H9 (cell line): ENCODE measurements around the gene HES1. TPM values are rescaled to one million over a fixed set of nuclear protein-coding genes. Genes with fewer than 3 reads are reported as not detected.

Source experiments
- DNase-seq: peaks from one replicate; pipeline ENCODE4 v3.0.0-alpha.2; 2017
- H2AFZ ChIP-seq: one replicate; pipeline ENCODE4 v1.6.1; 2013; ENCODE audit warnings: mild to moderate bottlenecking, low read length, control low read depth, moderate library complexity
- H2AK5ac ChIP-seq: 2 replicates; pipeline ENCODE4 v1.6.1; 2013; ENCODE audit warnings: low read length, control low read depth, mixed read lengths; ENCODE audit not compliant: insufficient read length
- H2BK120ac ChIP-seq: one replicate; pipeline ENCODE4 v1.6.1; 2013; ENCODE audit warnings: low read depth, mild to moderate bottlenecking, low read length, control low read depth, inconsistent platforms; ENCODE audit not compliant: poor library complexity, severe bottlenecking
- H2BK12ac ChIP-seq: 2 replicates; pipeline ENCODE4 v1.6.1; 2013; ENCODE audit warnings: low read length, control low read depth, mixed read lengths, low read depth; ENCODE audit not compliant: insufficient read length
- H2BK15ac ChIP-seq: 2 replicates; pipeline ENCODE4 v1.6.1; 2013; ENCODE audit warnings: low read depth, low read length, control low read depth
- H2BK20ac ChIP-seq: one replicate; pipeline ENCODE4 v1.6.1; 2013; ENCODE audit warnings: low read depth, mild to moderate bottlenecking, low read length, control low read depth, inconsistent platforms; ENCODE audit not compliant: poor library complexity, severe bottlenecking
- H2BK5ac ChIP-seq: 2 replicates; pipeline ENCODE4 v1.6.1; 2013; ENCODE audit warnings: low read length, control low read depth, mixed read lengths; ENCODE audit not compliant: insufficient read length
- H3K14ac ChIP-seq: 2 replicates; pipeline ENCODE4 v1.6.1; 2013; ENCODE audit warnings: low read length, control low read depth; ENCODE audit not compliant: insufficient read depth
- H3K18ac ChIP-seq: 2 replicates; pipeline ENCODE4 v1.6.1; 2013; ENCODE audit warnings: low read depth, mild to moderate bottlenecking, mixed read lengths, low read length, control low read depth; ENCODE audit not compliant: insufficient read length
- H3K23ac ChIP-seq: 2 replicates; pipeline ENCODE4 v1.6.1; 2013; ENCODE audit warnings: low read length, control low read depth, mixed read lengths, low read depth; ENCODE audit not compliant: insufficient read length
- H3K23me2 ChIP-seq: 2 replicates; pipeline ENCODE4 v1.6.1; 2013; ENCODE audit warnings: low read depth, mild to moderate bottlenecking, mixed read lengths, low read length, control low read depth; ENCODE audit not compliant: insufficient read length, poor library complexity, severe bottlenecking
- H3K27ac ChIP-seq: 2 replicates; pipeline ENCODE4 v1.5.1; 2013; ENCODE audit warnings: low read length, control low read depth, mixed read lengths, low read depth; ENCODE audit not compliant: insufficient read length
- H3K27me3 ChIP-seq: 2 replicates; pipeline ENCODE4 v1.6.1; 2013; ENCODE audit warnings: low read length, control low read depth, inconsistent platforms; ENCODE audit not compliant: insufficient read depth
- H3K4ac ChIP-seq: 2 replicates; pipeline ENCODE4 v1.6.1; 2013; ENCODE audit warnings: low read depth, mild to moderate bottlenecking, control low read depth, inconsistent platforms, low read length, moderate library complexity
- H3K4me1 ChIP-seq: 2 replicates; pipeline ENCODE4 v1.6.1; 2013; ENCODE audit warnings: low read length, control low read depth, inconsistent platforms; ENCODE audit not compliant: insufficient read depth
- H3K4me2 ChIP-seq: 2 replicates; pipeline ENCODE4 v1.6.1; 2013; ENCODE audit warnings: low read length, control low read depth, mixed read lengths; ENCODE audit not compliant: insufficient read length, insufficient read depth
- H3K56ac ChIP-seq: 2 replicates; pipeline ENCODE4 v1.6.1; 2013; ENCODE audit warnings: low read depth, mild to moderate bottlenecking, mixed read lengths, low read length, control low read depth; ENCODE audit not compliant: insufficient read length
- H3K79me1 ChIP-seq: 2 replicates; pipeline ENCODE4 v1.6.1; 2013; ENCODE audit warnings: low read depth, mild to moderate bottlenecking, moderate library complexity, low read length, control low read depth, inconsistent platforms; ENCODE audit not compliant: insufficient read depth, poor library complexity, severe bottlenecking
- H3K79me2 ChIP-seq: 2 replicates; pipeline ENCODE4 v1.6.1; 2013; ENCODE audit warnings: low read length, control low read depth, inconsistent platforms; ENCODE audit not compliant: insufficient read depth
- H3K9ac ChIP-seq: 2 replicates; pipeline ENCODE4 v1.6.1; 2013; ENCODE audit warnings: low read length, control low read depth, mixed read lengths; ENCODE audit not compliant: insufficient read length; ENCODE audit errors: extremely low read depth
- H3K9me3 ChIP-seq: one replicate; pipeline ENCODE4 v1.6.1; 2013; ENCODE audit warnings: low read depth, low read length, inconsistent platforms; ENCODE audit not compliant: control insufficient read depth
- H3T11ph ChIP-seq: one replicate; pipeline ENCODE4 v1.6.1; 2013; ENCODE audit warnings: mild to moderate bottlenecking, low read length, control low read depth, inconsistent platforms
- H4K20me1 ChIP-seq: one replicate; pipeline ENCODE4 v1.6.1; 2013; ENCODE audit not compliant: control insufficient read depth, insufficient read length, insufficient read depth
- H4K5ac ChIP-seq: 2 replicates; pipeline ENCODE4 v1.6.1; 2013; ENCODE audit warnings: low read depth, mild to moderate bottlenecking, mixed read lengths, low read length, control low read depth; ENCODE audit not compliant: insufficient read length
- H4K8ac ChIP-seq: replicated peaks from 2 replicates; pipeline ENCODE4 v1.6.1; 2013; ENCODE audit warnings: low read length, control low read depth, mixed read lengths, low read depth; ENCODE audit not compliant: insufficient read length
- H4K91ac ChIP-seq: 2 replicates; pipeline ENCODE4 v1.6.1; 2013; ENCODE audit warnings: low read depth, mild to moderate bottlenecking, moderate library complexity, mixed read lengths, low read length, control low read depth; ENCODE audit not compliant: insufficient read length
- H3K27ac Mint-ChIP-seq, 3 experiments: 2 replicates in 2 of 3; 3 replicates in 1 of 3; pipeline ENCODE4 v1.8.0; 2020 to 2021; ENCODE audit warnings: mixed read lengths in 3 of 3, mild to moderate bottlenecking in 1 of 3, moderate library complexity in 1 of 3
- H3K27me3 Mint-ChIP-seq: 2 replicates; pipeline ENCODE4 v1.8.0; 2021; ENCODE audit warnings: low read depth, mild to moderate bottlenecking, moderate library complexity, mixed read lengths
- H3K36me3 Mint-ChIP-seq, 3 experiments: 2 replicates in 2 of 3; 3 replicates in 1 of 3; pipeline ENCODE4 v1.8.0; 2020 to 2021; ENCODE audit warnings: low read depth in 3 of 3, mixed read lengths in 3 of 3; ENCODE audit not compliant: insufficient read depth in 1 of 3
- H3K4me1 Mint-ChIP-seq, 2 experiments: 2 replicates each; pipeline ENCODE4 v1.8.0; 2020; ENCODE audit warnings: mixed read lengths in 2 of 2
- H3K4me3 Mint-ChIP-seq, 2 experiments: 2 replicates in 1 of 2; 3 replicates in 1 of 2; pipeline ENCODE4 v1.8.0; 2020 to 2021; ENCODE audit warnings: mild to moderate bottlenecking in 2 of 2, mixed read lengths in 2 of 2, moderate library complexity in 1 of 2
- H3K9me3 Mint-ChIP-seq, 2 experiments: 2 replicates in 1 of 2; 3 replicates in 1 of 2; pipeline ENCODE4 v1.8.0; 2020; ENCODE audit warnings: mild to moderate bottlenecking in 2 of 2, mixed read lengths in 2 of 2, moderate library complexity in 1 of 2
- WGBS: extraction: QIAGEN DNeasy Blood & Tissue Kit; methylation state at CpG from one replicate; pipeline ENCODE4 v1.1.7; 2013; ENCODE audit warnings: missing lambda C conversion rate, low lambda C conversion rate, mixed read lengths; ENCODE audit not compliant: insufficient read length; ENCODE audit errors: extremely low coverage; 5-methylcytosine and 5-hydroxymethylcytosine counted together
- total RNA-seq: library from RNA; stranded (reverse); gene quantifications from 2 replicates; pipeline ENCODE4 v1.2.1, GENCODE V29; 2021
- TF ChIP-seq, protein P1 (sequence below): fragments of 200-600 bp; sonication (generic); conservative IDR thresholded peaks from 3 replicates; pipeline ENCODE4 v1.8.0; 2021; ENCODE audit warnings: antibody characterized with exemption, mild to moderate bottlenecking

Gene HES1
- total RNA-seq, 1 experiment from 2014 or later: 23.2 TPM

DNA sequence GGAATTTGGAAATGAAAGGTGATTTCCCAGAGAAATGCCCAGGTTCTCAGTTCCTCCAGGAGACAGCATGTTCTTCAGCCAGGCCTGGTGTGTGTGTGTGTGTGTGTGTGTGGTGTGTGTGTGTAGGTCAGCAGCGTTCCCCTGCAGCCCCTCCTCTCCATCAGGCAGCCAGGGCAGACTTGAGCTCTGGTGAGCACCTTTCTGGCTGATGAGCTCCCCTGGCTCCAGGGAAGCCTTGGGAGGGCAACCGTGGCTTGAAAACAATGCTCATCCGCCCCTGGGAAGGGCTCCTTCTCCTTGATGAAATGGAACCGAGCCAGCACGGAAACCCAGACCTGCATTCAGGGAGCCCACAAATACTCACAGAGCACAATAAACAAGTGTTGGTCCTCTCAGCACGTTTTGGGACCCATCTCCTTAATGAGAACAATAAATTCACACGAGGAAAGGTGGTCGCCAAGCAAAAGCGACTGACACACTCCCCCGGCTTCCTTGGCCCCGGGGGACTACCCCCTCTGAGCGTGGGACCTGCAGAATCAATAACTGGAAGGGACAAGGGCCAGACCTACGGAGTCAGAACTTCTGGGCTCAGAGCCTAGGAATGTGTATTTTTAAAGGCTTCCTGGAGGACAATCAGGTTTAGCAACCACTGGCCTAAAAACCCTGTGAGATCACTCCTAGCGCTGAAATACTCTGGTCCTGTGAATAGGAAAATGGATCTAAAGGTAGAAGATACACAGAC is 38.6 kb upstream of the HES1 start:
- Histone ChIP-seq H4K20me1 (no peaks in the 10 kb centered on the region), H4K8ac (no peak overlapping the region), H2BK20ac (no peak overlapping the region), H3K4ac (no peak overlapping the region), H3K14ac (no peak overlapping the region; the same call in 1 of the 2 replicates), H3K79me1 (no peaks in the 10 kb centered on the region), H3K56ac (no peak overlapping the region), H3K4me1 (no peaks in the 10 kb centered on the region), H3K79me2 (no peaks in the 10 kb centered on the region), H3K9me3 (no peaks in the 10 kb centered on the region), H2BK120ac (no peak overlapping the region), H3K18ac (no peak overlapping the region), H3K23ac (no peak overlapping the region), H2BK5ac (no peak overlapping the region), H3K27ac (no peak overlapping the region), H2BK15ac (no peak overlapping the region), H3K9ac (no peak overlapping the region), H2AK5ac (no peak overlapping the region), H3T11ph (no peak overlapping the region), H3K27me3 (no peaks in the 10 kb centered on the region), H4K5ac (no peak overlapping the region), H3K23me2 (no peaks in the 10 kb centered on the region), H2AFZ (no peak overlapping the region), H3K4me2 (no peak overlapping the region), H2BK12ac (no peak overlapping the region), H4K91ac (no peak overlapping the region)
- Mint-ChIP-seq H3K4me3 (no peak overlapping the region), H3K36me3 (no peaks in the 10 kb centered on the region), H3K27ac (peak overlapping the region in 1 of 3 experiments; percentile 85; a peak in 1 of 7 replicates), H3K4me1 (peaks cover 17 to 21% of the 10 kb centered on the region in 2 experiments), H3K27me3 (peaks cover 34% of the 10 kb centered on the region), H3K9me3 (no peaks in the 10 kb centered on the region)
- TF ChIP-seq, protein P1, sequence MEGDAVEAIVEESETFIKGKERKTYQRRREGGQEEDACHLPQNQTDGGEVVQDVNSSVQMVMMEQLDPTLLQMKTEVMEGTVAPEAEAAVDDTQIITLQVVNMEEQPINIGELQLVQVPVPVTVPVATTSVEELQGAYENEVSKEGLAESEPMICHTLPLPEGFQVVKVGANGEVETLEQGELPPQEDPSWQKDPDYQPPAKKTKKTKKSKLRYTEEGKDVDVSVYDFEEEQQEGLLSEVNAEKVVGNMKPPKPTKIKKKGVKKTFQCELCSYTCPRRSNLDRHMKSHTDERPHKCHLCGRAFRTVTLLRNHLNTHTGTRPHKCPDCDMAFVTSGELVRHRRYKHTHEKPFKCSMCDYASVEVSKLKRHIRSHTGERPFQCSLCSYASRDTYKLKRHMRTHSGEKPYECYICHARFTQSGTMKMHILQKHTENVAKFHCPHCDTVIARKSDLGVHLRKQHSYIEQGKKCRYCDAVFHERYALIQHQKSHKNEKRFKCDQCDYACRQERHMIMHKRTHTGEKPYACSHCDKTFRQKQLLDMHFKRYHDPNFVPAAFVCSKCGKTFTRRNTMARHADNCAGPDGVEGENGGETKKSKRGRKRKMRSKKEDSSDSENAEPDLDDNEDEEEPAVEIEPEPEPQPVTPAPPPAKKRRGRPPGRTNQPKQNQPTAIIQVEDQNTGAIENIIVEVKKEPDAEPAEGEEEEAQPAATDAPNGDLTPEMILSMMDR: no peak
- WGBS: no CpG with 5 or more reads among the region's 14 CpGs
- DNase-seq: no peak
